Fibroblast of pulmonary artery (primary cell): ENCODE data around the gene MAT2A.

Experiments used
- DNase-seq: peaks from one replicate; pipeline ENCODE4 v3.0.0-alpha.2; 2010; ENCODE audit warnings: low read depth
- H3K4me3 ChIP-seq: replicated peaks from 2 replicates; pipeline ENCODE4 v1.5.1; 2011; ENCODE audit warnings: low read depth, mild to moderate bottlenecking, control low read depth, low read length, moderate library complexity
- CTCF ChIP-seq: IDR thresholded peaks from 2 replicates; pipeline ENCODE4 v1.5.1; 2011; ENCODE audit warnings: mild to moderate bottlenecking, control low read depth, low read length, inconsistent platforms; ENCODE audit errors: missing control alignments

The MAT2A gene

GRCh38 chr2:85538507-85539360 is at the start of gene MAT2A:
TSS of gene MAT2A (plus strand) at chr2:85539168. CDS start at chr2:85539288, 120 bp downstream.
- TF ChIP-seq CTCF: peak; percentile 66
- peak within 1 kb of the TSS; percentile 95 for H3K4me3 ChIP-seq
- DNase-seq: peak; percentile 93

- TF ChIP-seq CTCF: no peak
- no peak overlapping the region for H3K4me3 ChIP-seq
- DNase-seq: no peak
These were observed 47.9 kb upstream of the MAT2A start for GRCh38 chr2:85490861-85491755.

- TF ChIP-seq CTCF: no peak
- no peak for DNase-seq
- H3K4me3 ChIP-seq: no peak overlapping the region
These were observed 42.5 kb upstream of the MAT2A start for GRCh38 chr2:85496436-85496835.

GRCh38 chr2:85497944-85498630 is 40.9 kb upstream of the MAT2A start:
- DNase-seq: no peak
- no peak for TF ChIP-seq CTCF
- no peak overlapping the region for H3K4me3 ChIP-seq

GRCh38 chr2:85501248-85501647 is 37.7 kb upstream of the MAT2A start:
- TF ChIP-seq CTCF: no peak
- no peak overlapping the region for H3K4me3 ChIP-seq
- DNase-seq: peak; percentile 29

- no peak overlapping the region for H3K4me3 ChIP-seq
- TF ChIP-seq CTCF: no peak
- no peak for DNase-seq
These were observed 36.2 kb upstream of the MAT2A start for GRCh38 chr2:85502720-85503119.
